ENCODE measurements around the gene CFP.

The CFP gene

DNA sequence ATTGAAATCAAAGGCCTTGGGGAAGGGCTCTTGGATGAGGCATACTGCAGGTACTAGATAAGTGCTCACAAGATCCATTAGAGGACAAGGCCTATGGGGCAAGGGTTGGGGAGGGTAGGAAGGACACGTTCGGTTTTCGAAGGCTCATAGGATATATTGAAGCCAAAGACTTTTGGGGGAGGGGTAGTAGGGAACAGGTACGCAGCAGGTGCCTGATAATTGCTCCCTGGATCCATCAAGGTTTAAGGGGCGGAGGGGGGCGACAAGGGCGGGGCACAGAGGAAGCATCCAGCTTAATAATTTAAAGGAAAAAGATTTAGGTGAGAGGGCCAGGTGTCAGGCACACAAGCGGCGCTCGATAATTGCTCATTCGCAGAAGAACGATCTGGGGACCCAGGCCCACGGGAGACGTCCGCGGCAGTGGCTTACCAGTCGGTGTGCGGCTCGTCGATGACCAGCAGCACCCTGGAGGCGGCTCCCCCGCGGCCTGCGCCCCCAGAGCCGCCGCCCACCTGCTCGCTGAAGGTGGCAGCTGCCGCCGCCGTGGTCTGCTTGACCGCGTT, 10.7 kb downstream of the CFP start:
- H3K4me1 ChIP-seq: peaks cover 0 to 12% (median 5%) of the 10 kb centered on the region in 4 donors
- H3K4me3 ChIP-seq: peak overlapping the region in 1 of 2 donors; percentile 43
- TF ChIP-seq, protein P1, sequence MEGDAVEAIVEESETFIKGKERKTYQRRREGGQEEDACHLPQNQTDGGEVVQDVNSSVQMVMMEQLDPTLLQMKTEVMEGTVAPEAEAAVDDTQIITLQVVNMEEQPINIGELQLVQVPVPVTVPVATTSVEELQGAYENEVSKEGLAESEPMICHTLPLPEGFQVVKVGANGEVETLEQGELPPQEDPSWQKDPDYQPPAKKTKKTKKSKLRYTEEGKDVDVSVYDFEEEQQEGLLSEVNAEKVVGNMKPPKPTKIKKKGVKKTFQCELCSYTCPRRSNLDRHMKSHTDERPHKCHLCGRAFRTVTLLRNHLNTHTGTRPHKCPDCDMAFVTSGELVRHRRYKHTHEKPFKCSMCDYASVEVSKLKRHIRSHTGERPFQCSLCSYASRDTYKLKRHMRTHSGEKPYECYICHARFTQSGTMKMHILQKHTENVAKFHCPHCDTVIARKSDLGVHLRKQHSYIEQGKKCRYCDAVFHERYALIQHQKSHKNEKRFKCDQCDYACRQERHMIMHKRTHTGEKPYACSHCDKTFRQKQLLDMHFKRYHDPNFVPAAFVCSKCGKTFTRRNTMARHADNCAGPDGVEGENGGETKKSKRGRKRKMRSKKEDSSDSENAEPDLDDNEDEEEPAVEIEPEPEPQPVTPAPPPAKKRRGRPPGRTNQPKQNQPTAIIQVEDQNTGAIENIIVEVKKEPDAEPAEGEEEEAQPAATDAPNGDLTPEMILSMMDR (IDR thresholded peaks at IDR 0.05): no peak
- no peak for DNase-seq
- no peaks in the 10 kb centered on the region for H3K9me3 ChIP-seq
- intact Hi-C loops (cut with DNase I; ENCODE audit: low total_unique reads): no loop called here
- peaks cover 0 to 7% of the 10 kb centered on the region in 2 donors for H3K27me3 ChIP-seq
- no peaks in the 10 kb centered on the region for H3K36me3 ChIP-seq
- no peak overlapping the region for H3K27ac ChIP-seq

- H3K4me1 ChIP-seq: peaks cover 0 to 4% (median 4%) of the 10 kb centered on the region in 4 donors
- DNase-seq: no peak
- TF ChIP-seq, protein P1 (IDR thresholded peaks at IDR 0.05): no peak
- no peak overlapping the region for H3K27ac ChIP-seq
- intact Hi-C loops (cut with DNase I; ENCODE audit: low total_unique reads): no loop called here
- no peaks in the 10 kb centered on the region for H3K27me3 ChIP-seq
- no peak overlapping the region for H3K4me3 ChIP-seq
- H3K9me3 ChIP-seq: no peaks in the 10 kb centered on the region
- no peaks in the 10 kb centered on the region for H3K36me3 ChIP-seq
Measured at GRCh38 chrX:47614618-47615017, 15.1 kb downstream of the CFP start.

DNA sequence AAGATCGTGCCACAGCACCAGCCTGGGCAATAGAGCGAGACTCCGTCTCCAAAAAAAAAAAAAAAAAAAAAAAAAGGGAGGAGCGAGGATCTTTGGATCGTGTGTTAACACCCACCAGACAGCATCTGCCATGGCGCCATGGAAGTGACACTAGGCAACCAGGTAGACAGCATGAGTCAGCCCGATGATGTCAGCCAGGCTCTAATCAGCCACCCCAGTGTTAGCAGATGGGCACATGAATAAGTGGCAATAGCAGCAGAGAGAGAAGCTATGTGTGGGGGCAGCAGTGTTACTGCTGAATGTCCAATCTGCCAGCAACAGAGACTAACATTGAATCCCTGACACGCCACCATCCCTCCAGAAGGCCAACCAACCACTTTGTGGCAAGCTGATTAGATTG, 16.6 kb downstream of the CFP start:
- no peak overlapping the region for H3K4me3 ChIP-seq
- no peaks in the 10 kb centered on the region for H3K36me3 ChIP-seq
- intact Hi-C loops (cut with DNase I; ENCODE audit: low total_unique reads): no loop called here
- H3K9me3 ChIP-seq: no peaks in the 10 kb centered on the region
- TF ChIP-seq, protein P1 (IDR thresholded peaks at IDR 0.05): no peak
- H3K4me1 ChIP-seq: no peaks in the 10 kb centered on the region
- H3K27ac ChIP-seq: no peak overlapping the region
- no peak for DNase-seq
- no peaks in the 10 kb centered on the region for H3K27me3 ChIP-seq

DNA sequence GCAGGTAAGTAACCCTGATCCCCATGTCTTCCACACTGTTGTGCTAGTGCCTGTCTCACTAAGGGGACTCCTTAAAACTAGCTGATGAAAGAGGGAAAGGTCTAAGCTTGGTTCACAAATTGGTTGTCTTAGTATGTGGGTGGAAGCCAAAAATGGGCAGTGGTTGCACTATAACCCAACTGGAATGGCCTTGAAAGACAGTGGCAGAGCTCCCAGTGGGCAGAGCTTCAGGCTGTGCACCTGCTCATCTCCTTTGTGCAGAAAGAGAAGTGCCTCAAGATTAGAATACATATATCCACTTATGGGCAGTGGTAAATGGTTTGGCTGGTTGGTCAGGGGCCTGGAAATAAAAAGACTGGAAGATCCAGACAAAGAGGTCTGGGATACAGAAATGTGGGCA, 17.3 kb downstream of the CFP start:
- intact Hi-C loops (cut with DNase I; ENCODE audit: low total_unique reads): no loop called here
- Histone ChIP-seq H3K27ac (no peak overlapping the region), H3K36me3 (no peaks in the 10 kb centered on the region), H3K4me1 (no peaks in the 10 kb centered on the region), H3K9me3 (no peaks in the 10 kb centered on the region), H3K27me3 (no peaks in the 10 kb centered on the region), H3K4me3 (no peak overlapping the region)
- no peak for DNase-seq
- TF ChIP-seq, protein P1 (IDR thresholded peaks at IDR 0.05): no peak

- no peak for DNase-seq
- intact Hi-C loops (cut with DNase I; ENCODE audit: low total_unique reads): no loop called here
Measured at GRCh38 chrX:47611926-47612325, 17.8 kb downstream of the CFP start.

More at GRCh38 chrX:47611926-47612325, 17.8 kb downstream of the CFP start:
- Histone ChIP-seq H3K4me1 (no peaks in the 10 kb centered on the region), H3K27ac (no peak overlapping the region), H3K9me3 (no peaks in the 10 kb centered on the region), H3K36me3 (no peaks in the 10 kb centered on the region), H3K4me3 (no peak overlapping the region), H3K27me3 (no peaks in the 10 kb centered on the region)
- TF ChIP-seq, protein P1 (IDR thresholded peaks at IDR 0.05): no peak
